Mesenchymal stem cell (in vitro differentiated cells and primary cell): ENCODE measurements around the gene AADACL2.
A peak's percentile ranks its signal among the peaks of the same experiment; 100 is the strongest.
"Not testable (repeated sequence)": the region's sequence is repeated elsewhere in the genome, so short reads cannot be mapped to it uniquely, and the experiment has no call there.

ENCODE experiments used
- DNase-seq: peaks from one replicate; pipeline ENCODE4 v3.0.0-alpha.2; 2013
- H2AFZ ChIP-seq: one replicate; pipeline ENCODE4 v1.6.1; 2013; ENCODE audit warnings: low read depth, mild to moderate bottlenecking, control low read depth, inconsistent platforms, low read length, moderate library complexity
- H2AK5ac ChIP-seq: 2 replicates; pipeline ENCODE4 v1.6.1; 2013; ENCODE audit warnings: low read length, moderate library complexity, mild to moderate bottlenecking, inconsistent platforms; ENCODE audit not compliant: severe bottlenecking
- H2BK120ac ChIP-seq: one replicate; pipeline ENCODE4 v1.6.1; 2013; ENCODE audit warnings: low read depth, mild to moderate bottlenecking, inconsistent platforms, low read length, moderate library complexity
- H2BK12ac ChIP-seq, 2 experiments: one replicate each; pipeline ENCODE4 v1.6.1; 2013; ENCODE audit warnings: inconsistent platforms in 2 of 2, low read length in 2 of 2, mild to moderate bottlenecking in 2 of 2, moderate library complexity in 2 of 2, control low read depth in 1 of 2
- H2BK15ac ChIP-seq: one replicate; pipeline ENCODE4 v1.6.1; 2013; ENCODE audit warnings: mild to moderate bottlenecking, low read depth, inconsistent platforms; ENCODE audit not compliant: poor library complexity, severe bottlenecking
- H2BK5ac ChIP-seq: 2 replicates; pipeline ENCODE4 v1.6.1; 2013; ENCODE audit warnings: low read depth, mild to moderate bottlenecking, low read length, control low read depth, inconsistent platforms; ENCODE audit not compliant: poor library complexity, severe bottlenecking
- H3K14ac ChIP-seq, 2 experiments: one replicate each; pipeline ENCODE4 v1.6.1; 2013; ENCODE audit warnings: inconsistent platforms in 2 of 2, low read length in 2 of 2, control low read depth in 1 of 2, mild to moderate bottlenecking in 1 of 2, moderate library complexity in 1 of 2
- H3K18ac ChIP-seq, 2 experiments: one replicate each; pipeline ENCODE4 v1.6.1; 2013; ENCODE audit warnings: inconsistent platforms in 2 of 2, low read length in 2 of 2, control low read depth in 1 of 2, low read depth in 1 of 2, mild to moderate bottlenecking in 1 of 2
- H3K23ac ChIP-seq, 2 experiments: one replicate each; pipeline ENCODE4 v1.6.1; 2013; ENCODE audit warnings: inconsistent platforms in 2 of 2, low read length in 2 of 2, mild to moderate bottlenecking in 2 of 2, moderate library complexity in 2 of 2, control low read depth in 1 of 2
- H3K27ac ChIP-seq: 2 replicates; pipeline ENCODE4 v1.5.1; 2013; ENCODE audit warnings: mild to moderate bottlenecking, moderate library complexity, low read length, control low read depth, inconsistent platforms; ENCODE audit not compliant: poor library complexity, severe bottlenecking
- H3K27me3 ChIP-seq, 2 experiments: 2 replicates each; pipeline versions ENCODE4 v1.6.1 to v1.7.0; 2013; ENCODE audit warnings: low read length in 2 of 2, mild to moderate bottlenecking in 2 of 2, moderate library complexity in 2 of 2, control low read depth in 1 of 2, inconsistent platforms in 1 of 2; ENCODE audit not compliant: control insufficient read depth in 1 of 2, insufficient read depth in 1 of 2
- H3K36me3 ChIP-seq, 2 experiments: 2 replicates each; pipeline versions ENCODE4 v1.6.1 to v1.7.0; 2013; ENCODE audit warnings: low read length in 2 of 2, control low read depth in 1 of 2, inconsistent platforms in 1 of 2, low read depth in 1 of 2, mild to moderate bottlenecking in 1 of 2; ENCODE audit not compliant: insufficient read depth in 2 of 2, control insufficient read depth in 1 of 2
- H3K4ac ChIP-seq, 2 experiments: one replicate each; pipeline ENCODE4 v1.6.1; 2013; ENCODE audit warnings: inconsistent platforms in 2 of 2, low read length in 2 of 2, mild to moderate bottlenecking in 2 of 2, moderate library complexity in 2 of 2, control low read depth in 1 of 2, low read depth in 1 of 2
- H3K4me1 ChIP-seq: 2 replicates; pipeline ENCODE4 v1.6.1; 2013; ENCODE audit warnings: low read depth, low read length, control low read depth; ENCODE audit not compliant: control insufficient read depth, insufficient read depth
- H3K4me2 ChIP-seq: 2 replicates; pipeline ENCODE4 v1.6.1; 2013; ENCODE audit warnings: low read length, mild to moderate bottlenecking, inconsistent platforms; ENCODE audit not compliant: poor library complexity, severe bottlenecking
- H3K4me3 ChIP-seq, 2 experiments: 2 replicates each; pipeline versions ENCODE4 v1.5.1 to v1.7.0; 2013; ENCODE audit warnings: low read length in 2 of 2, mild to moderate bottlenecking in 2 of 2, control low read depth in 1 of 2, low read depth in 1 of 2; ENCODE audit not compliant: insufficient read depth in 1 of 2
- H3K79me1 ChIP-seq: replicated peaks from 2 replicates; pipeline ENCODE4 v1.6.1; 2013; ENCODE audit warnings: mild to moderate bottlenecking, control low read depth, low read length, inconsistent platforms; ENCODE audit not compliant: poor library complexity, severe bottlenecking
- H3K9ac ChIP-seq: 2 replicates; pipeline ENCODE4 v1.7.0; 2013; ENCODE audit warnings: mild to moderate bottlenecking, low read length, moderate library complexity
- H3K9me3 ChIP-seq: 2 replicates; pipeline ENCODE4 v1.7.0; 2013; ENCODE audit warnings: mild to moderate bottlenecking, low read length; ENCODE audit not compliant: control insufficient read depth
- H4K8ac ChIP-seq: one replicate; pipeline ENCODE4 v1.6.1; 2013; ENCODE audit warnings: inconsistent platforms, mild to moderate bottlenecking, low read length, moderate library complexity
- H4K91ac ChIP-seq: one replicate; pipeline ENCODE4 v1.6.1; 2013; ENCODE audit warnings: mild to moderate bottlenecking, low read length, inconsistent platforms
- WGBS: methylation state at CpG from one replicate; pipeline ENCODE4 v1.1.7; 2013; ENCODE audit warnings: mixed read lengths; 5-methylcytosine and 5-hydroxymethylcytosine counted together

AADACL2 gene

DNA sequence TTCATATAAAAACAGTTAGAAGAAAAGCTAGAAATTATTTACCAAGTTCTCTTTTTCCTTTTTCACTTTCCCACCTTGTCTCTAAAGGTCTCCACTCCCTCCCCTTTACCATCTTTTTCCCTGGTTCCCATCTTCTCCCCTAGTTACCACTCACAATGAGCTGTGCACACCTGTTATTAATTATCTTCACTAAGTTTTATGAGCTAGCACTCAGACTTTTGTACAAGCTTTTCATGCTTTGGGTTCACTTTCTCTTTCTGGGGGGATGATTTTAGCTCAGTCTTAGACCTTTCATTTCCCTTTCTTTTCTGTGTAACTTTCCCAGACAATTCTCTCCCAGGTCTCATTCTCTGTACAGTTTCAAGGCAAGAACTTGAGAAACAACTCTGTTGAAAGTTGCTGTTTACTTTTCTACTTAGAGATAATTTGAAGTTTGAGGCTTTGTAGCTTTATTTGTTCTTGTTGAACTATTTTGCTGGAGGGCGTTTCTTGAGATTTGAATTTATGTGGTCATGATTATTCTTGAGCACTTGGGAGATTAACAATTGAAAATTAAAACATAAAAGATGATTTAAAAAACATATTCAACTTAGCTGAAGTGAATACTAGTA lies 56.2 kb downstream of the AADACL2 start:
- H3K4me3 ChIP-seq, result peak overlapping the region in 1 of 2 experiments; percentile 16
- no peak overlapping the region for H2BK15ac ChIP-seq
- H2BK12ac ChIP-seq, result no peak overlapping the region
- H2AK5ac ChIP-seq, result no peak overlapping the region
- H3K4me1 ChIP-seq, result no peaks in the 10 kb centered on the region
- H2BK5ac ChIP-seq, result no peak overlapping the region
- H3K36me3 ChIP-seq, result no peaks in the 10 kb centered on the region
- no peak overlapping the region for H3K27ac ChIP-seq
- no peak overlapping the region for H3K4ac ChIP-seq
- H3K9ac ChIP-seq, result peak overlapping the region; percentile 34
- no peak overlapping the region for H3K14ac ChIP-seq
- no peak for DNase-seq
- H3K27me3 ChIP-seq, result no peaks in the 10 kb centered on the region
- H4K8ac ChIP-seq, result no peak overlapping the region
- WGBS, result no CpG with 5 or more reads among the region's 1 CpG
- H4K91ac ChIP-seq, result no peak overlapping the region
- H3K9me3 ChIP-seq, result no peaks in the 10 kb centered on the region
- H2AFZ ChIP-seq, result no peak overlapping the region
- no peaks in the 10 kb centered on the region for H3K79me1 ChIP-seq
- H3K23ac ChIP-seq, result no peak overlapping the region
- H2BK120ac ChIP-seq, result no peak overlapping the region
- H3K18ac ChIP-seq, result no peak overlapping the region
- H3K4me2 ChIP-seq, result no peak overlapping the region

DNA sequence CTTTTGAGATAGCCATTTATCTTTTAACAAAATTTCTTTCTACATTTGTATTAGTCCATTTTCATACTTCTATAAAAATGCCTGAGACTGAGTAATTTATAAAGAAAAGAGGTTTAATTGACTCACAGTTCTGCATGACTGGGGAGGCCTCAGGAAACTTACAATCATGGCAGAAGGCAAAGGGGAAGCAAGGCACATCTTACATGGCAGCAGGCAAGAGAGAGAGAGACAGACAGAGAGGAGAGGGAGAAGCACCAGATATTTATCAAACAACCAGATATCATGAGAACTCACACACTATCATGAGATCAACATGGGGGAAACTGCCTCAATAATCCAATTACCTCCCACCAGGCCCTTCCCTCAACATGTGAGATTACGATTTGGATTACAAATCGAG lies 57.0 kb downstream of the AADACL2 start:
- H4K91ac ChIP-seq, H4K8ac ChIP-seq, H3K4me1 ChIP-seq, H2AFZ ChIP-seq, H3K9ac ChIP-seq, H3K14ac ChIP-seq, H3K36me3 ChIP-seq, H3K9me3 ChIP-seq, H3K79me1 ChIP-seq, DNase-seq, H3K4me3 ChIP-seq, H2BK120ac ChIP-seq, H3K18ac ChIP-seq, H2AK5ac ChIP-seq, H3K4ac ChIP-seq, H3K23ac ChIP-seq, H2BK12ac ChIP-seq, H2BK15ac ChIP-seq, H3K27ac ChIP-seq, H2BK5ac ChIP-seq, H3K4me2 ChIP-seq, H3K27me3 ChIP-seq: not testable (repeated sequence)
- WGBS, result 100% methylated on average over 1 of the region's 2 CpGs

DNA sequence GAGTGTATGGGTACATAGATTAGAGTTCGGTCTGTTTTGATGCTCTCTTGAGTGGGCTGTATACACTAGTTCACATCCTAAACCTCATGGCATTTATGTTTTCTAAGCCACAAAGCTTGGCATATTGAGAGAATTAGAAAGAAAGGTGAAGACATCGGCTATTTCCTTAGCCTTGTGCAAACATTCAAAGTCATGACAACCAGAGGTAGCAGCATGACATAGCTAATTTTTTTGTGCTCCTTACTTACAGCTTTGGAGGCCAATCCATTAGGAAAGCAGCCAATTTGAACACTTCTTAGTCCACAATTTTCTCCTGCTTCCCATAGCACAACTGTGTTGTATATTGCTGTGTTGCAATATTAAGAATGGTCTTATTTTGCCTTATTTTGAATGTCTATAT lies 58.7 kb downstream of the AADACL2 start:
- no peak overlapping the region for H2BK5ac ChIP-seq
- no peak overlapping the region for H2BK120ac ChIP-seq
- H3K36me3 ChIP-seq, result no peaks in the 10 kb centered on the region
- H3K18ac ChIP-seq, result no peak overlapping the region
- no peak overlapping the region for H4K8ac ChIP-seq
- 97% methylated on average over 1 of the region's 2 CpGs for WGBS
- H2BK12ac ChIP-seq, result no peak overlapping the region
- H3K27me3 ChIP-seq, result no peaks in the 10 kb centered on the region
- no peak for DNase-seq
- H3K27ac ChIP-seq, result no peak overlapping the region
- no peak overlapping the region for H2AK5ac ChIP-seq
- no peaks in the 10 kb centered on the region for H3K4me1 ChIP-seq
- H3K23ac ChIP-seq, result no peak overlapping the region
- H3K4me2 ChIP-seq, result no peak overlapping the region
- H2BK15ac ChIP-seq, result no peak overlapping the region
- no peak overlapping the region for H4K91ac ChIP-seq
- no peak overlapping the region for H3K4ac ChIP-seq
- no peak overlapping the region for H3K9ac ChIP-seq
- no peaks in the 10 kb centered on the region for H3K9me3 ChIP-seq
- H3K14ac ChIP-seq, result no peak overlapping the region
- H3K4me3 ChIP-seq, result no peak overlapping the region
- no peaks in the 10 kb centered on the region for H3K79me1 ChIP-seq
- no peak overlapping the region for H2AFZ ChIP-seq

DNA sequence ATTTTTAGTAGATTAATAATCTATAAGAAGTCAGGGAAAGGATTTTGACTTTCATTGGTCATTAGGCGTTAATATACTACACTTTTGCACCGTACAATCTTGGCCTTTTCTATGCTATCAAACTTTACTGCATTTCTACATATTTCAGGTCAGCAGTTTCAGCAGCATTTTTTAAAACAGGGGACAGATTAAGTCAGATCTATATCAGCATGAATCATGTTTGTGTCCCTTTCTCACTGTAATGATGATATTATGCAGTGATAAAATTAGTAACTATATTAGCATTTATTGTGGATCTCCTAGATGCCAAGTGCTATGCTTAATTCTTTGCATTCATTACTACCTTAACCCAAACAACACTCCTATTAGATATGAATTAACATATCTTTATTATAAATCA lies 59.9 kb downstream of the AADACL2 start:
- Histone ChIP-seq H3K9ac (no peak overlapping the region), H3K23ac (no peak overlapping the region), H2BK120ac (no peak overlapping the region), H2AFZ (no peak overlapping the region), H3K14ac (no peak overlapping the region), H2AK5ac (no peak overlapping the region), H3K4me1 (no peaks in the 10 kb centered on the region), H3K9me3 (no peaks in the 10 kb centered on the region), H3K79me1 (no peaks in the 10 kb centered on the region), H3K4me3 (no peak overlapping the region), H4K91ac (no peak overlapping the region), H2BK5ac (no peak overlapping the region), H3K18ac (no peak overlapping the region), H2BK12ac (no peak overlapping the region), H3K4me2 (no peak overlapping the region), H2BK15ac (no peak overlapping the region), H4K8ac (no peak overlapping the region), H3K36me3 (no peaks in the 10 kb centered on the region), H3K27me3 (no peaks in the 10 kb centered on the region), H3K27ac (no peak overlapping the region), H3K4ac (no peak overlapping the region)
- no peak for DNase-seq
- 100% methylated on average over 1 of the region's 2 CpGs for WGBS
